Activated CD8-positive, alpha-beta T cell treated with anti-CD3 and anti-CD28 coated beads for 36 hours (primary cell): Measurements from ENCODE around the gene AGT. TPM values are rescaled to one million over a fixed set of nuclear protein-coding genes. Genes with fewer than 3 reads are reported as not detected.

Experiments
- ATAC-seq: fragments of 200-7000 bp; cut with Tn5 transposase; one replicate; pipeline ENCODE4 v1.10.0; 2021; ENCODE audit warnings: mild to moderate bottlenecking, moderate library complexity
- CTCF ChIA-PET: fragments of 350-600 bp; sonication (Branson Sonifier 250); formaldehyde crosslinking; loops from one replicate; lab custom pipeline; 2021; ENCODE audit warnings: antibody characterized with exemption; lab: Charles Lee
- POLR2A ChIA-PET: fragments of 350-600 bp; sonication (Branson Sonifier 250); formaldehyde crosslinking; loops from one replicate; lab custom pipeline; 2021; ENCODE audit warnings: antibody characterized with exemption; lab: Charles Lee
- DNase-seq: peaks from one replicate; pipeline ENCODE4 v3.0.0-alpha.2; 2020
- H3K27ac Mint-ChIP-seq: one replicate; pipeline ENCODE4 v1.8.0; 2021; ENCODE audit warnings: mild to moderate bottlenecking, mixed read lengths
- H3K27me3 Mint-ChIP-seq: one replicate; pipeline ENCODE4 v1.8.0; 2021; ENCODE audit warnings: mixed read lengths
- H3K36me3 Mint-ChIP-seq: one replicate; pipeline ENCODE4 v1.8.0; 2021; ENCODE audit warnings: low read depth, mixed read lengths
- H3K4me1 Mint-ChIP-seq: one replicate; pipeline ENCODE4 v1.8.0; 2021; ENCODE audit warnings: low read depth, mixed read lengths
- H3K4me3 Mint-ChIP-seq: one replicate; pipeline ENCODE4 v1.8.0; 2021; ENCODE audit warnings: mild to moderate bottlenecking, moderate library complexity, mixed read lengths
- H3K9me3 Mint-ChIP-seq: one replicate; pipeline ENCODE4 v1.8.0; 2021; ENCODE audit warnings: mixed read lengths
- CTCF ChIP-seq: fragments of 200-600 bp; IDR thresholded peaks from one replicate; pipeline ENCODE4 v1.8.0; 2022; ENCODE audit warnings: antibody characterized with exemption, mild to moderate bottlenecking
- intact Hi-C: fragments of 100-400 bp; cut with micrococcal nuclease; formaldehyde crosslinking; loops from one replicate; pipeline ENCODE4 v1.10.0; 2022
- total RNA-seq, 2 experiments: library from RNA; stranded (reverse); gene quantifications; one replicate each; pipeline ENCODE4 v1.2.3, GENCODE V29; 2021

The AGT gene
- total RNA-seq, 2 experiments from 2014 or later: not detected

- no peak for ATAC-seq
- H3K4me1 Mint-ChIP-seq: peaks cover 11% of the 10 kb centered on the region
- no peak for DNase-seq
- H3K9me3 Mint-ChIP-seq: no peaks in the 10 kb centered on the region
- no peak overlapping the region for H3K27ac Mint-ChIP-seq
- H3K36me3 Mint-ChIP-seq: no peaks in the 10 kb centered on the region
- ChIA-PET CTCF (interaction anchor here (1.2 kb wide), 1 partner anchor 110 kb away, joined by 4 read pairs; no protein-coding TSS in a partner anchor), POLR2A (interaction anchor here (1.5 kb wide), 1 partner anchor 226 kb away, joined by 3 read pairs; the partner anchor contains the start of genes ARV1 and TTC13)
- peak overlapping the region; percentile 67 for H3K4me3 Mint-ChIP-seq
- intact Hi-C loops: no loop called here
- no peak for TF ChIP-seq CTCF
- no peaks in the 10 kb centered on the region for H3K27me3 Mint-ChIP-seq
Measured at GRCh38 chr1:230753191-230753585, 39.3 kb upstream of the AGT start.

- Mint-ChIP-seq H3K4me3 (no peak overlapping the region), H3K27ac (no peak overlapping the region), H3K9me3 (no peaks in the 10 kb centered on the region), H3K4me1 (peaks cover 11% of the 10 kb centered on the region), H3K36me3 (no peaks in the 10 kb centered on the region), H3K27me3 (no peaks in the 10 kb centered on the region)
- POLR2A ChIA-PET: interaction anchor here (1.5 kb wide), 1 partner anchor 226 kb away, joined by 3 read pairs; the partner anchor contains the start of genes ARV1 and TTC13
- no peak for ATAC-seq
- TF ChIP-seq CTCF: no peak
- intact Hi-C loops: no loop called here
- CTCF ChIA-PET: no interaction called here
- no peak for DNase-seq
Measured at GRCh38 chr1:230752407-230752806, 38.5 kb upstream of the AGT start.

- no peak for ATAC-seq
- intact Hi-C loops: no loop called here
- no peaks in the 10 kb centered on the region for H3K27me3 Mint-ChIP-seq
- ChIA-PET CTCF (no interaction called here), POLR2A (no interaction called here)
- peaks cover 11% of the 10 kb centered on the region for H3K4me1 Mint-ChIP-seq
- DNase-seq: no peak
- no peak overlapping the region for H3K4me3 Mint-ChIP-seq
- no peaks in the 10 kb centered on the region for H3K9me3 Mint-ChIP-seq
- H3K27ac Mint-ChIP-seq: no peak overlapping the region
- no peak for TF ChIP-seq CTCF
- H3K36me3 Mint-ChIP-seq: no peaks in the 10 kb centered on the region
Measured at GRCh38 chr1:230750986-230751625, 37.2 kb upstream of the AGT start.

GRCh38 chr1:230750576-230750975 is 36.7 kb upstream of the AGT start:
- ChIA-PET POLR2A (no interaction called here), CTCF (no interaction called here)
- ATAC-seq (no peak), DNase-seq (no peak)
- Mint-ChIP-seq H3K4me1 (peaks cover 11% of the 10 kb centered on the region), H3K9me3 (no peaks in the 10 kb centered on the region), H3K27me3 (no peaks in the 10 kb centered on the region), H3K36me3 (no peaks in the 10 kb centered on the region), H3K27ac (no peak overlapping the region), H3K4me3 (no peak overlapping the region)
- intact Hi-C loops: no loop called here
- no peak for TF ChIP-seq CTCF

GRCh38 chr1:230749635-230750034 is 35.7 kb upstream of the AGT start:
- Mint-ChIP-seq H3K4me3 (no peak overlapping the region), H3K27me3 (no peaks in the 10 kb centered on the region), H3K4me1 (peaks cover 11% of the 10 kb centered on the region), H3K36me3 (no peaks in the 10 kb centered on the region), H3K27ac (no peak overlapping the region), H3K9me3 (no peaks in the 10 kb centered on the region)
- DNase-seq: no peak
- CTCF ChIA-PET: no interaction called here
- POLR2A ChIA-PET: no interaction called here
- intact Hi-C loops: no loop called here
- TF ChIP-seq CTCF: no peak
- no peak for ATAC-seq
